ENCODE data around the gene PSME1.

- TF ChIP-seq CTCF (IDR thresholded peaks at IDR 0.05): no peak
- no peak for TF ChIP-seq POLR2A (IDR thresholded peaks at IDR 0.05)
Observed at GRCh38 chr14:24098927-24099813, 36.8 kb upstream of the PSME1 start.
